BJ (cell line): ENCODE results near the gene SYNE1. TPM values are rescaled to one million over a fixed set of nuclear protein-coding genes. Genes with fewer than 3 reads are reported as not detected.

Experiments used
- CTCF ChIA-PET: fragments of 350-600 bp; formaldehyde crosslinking; extraction: SDS; loops from one replicate; lab custom pipeline; 2021; ENCODE audit warnings: antibody characterized with exemption, inconsistent platforms; lab: Yijun Ruan, JAX
- POLR2A ChIA-PET: fragments of 300-600 bp; sonication (Branson Sonifier 250); formaldehyde crosslinking; extraction: SDS; loops from one replicate; lab custom pipeline; 2021; ENCODE audit warnings: antibody characterized with exemption; lab: Charles Lee
- DNase-seq: peaks from one replicate; pipeline ENCODE4 v3.0.0-alpha.2; 2011; ENCODE audit warnings: low read depth
- H3K27me3 ChIP-seq: 2 replicates; pipeline ENCODE4 v1.6.0; 2011; ENCODE audit warnings: low read length; ENCODE audit not compliant: control insufficient read depth, insufficient read depth
- H3K36me3 ChIP-seq: 2 replicates; pipeline ENCODE4 v1.5.1; 2011; ENCODE audit warnings: low read length; ENCODE audit not compliant: control insufficient read depth, insufficient read depth
- H3K4me3 ChIP-seq: 2 replicates; pipeline ENCODE4 v1.5.1; 2011; ENCODE audit warnings: low read depth, mild to moderate bottlenecking, control low read depth, low read length
- CTCF ChIP-seq: IDR thresholded peaks from 2 replicates; pipeline ENCODE4 v1.5.1; 2011; ENCODE audit warnings: low read depth, mild to moderate bottlenecking, control low read depth, inconsistent platforms, low read length, moderate library complexity; ENCODE audit not compliant: insufficient read depth
- polyA plus RNA-seq: library from polyadenylated mRNA; depleted of rRNA; stranded (reverse); fragments of >200 nt; gene quantifications from 2 replicates; pipeline ENCODE4 v1.2.3, GENCODE V29; 2011

Gene SYNE1
- polyA plus RNA-seq, 1 experiment, result 44.2 TPM

GRCh38 chr6:152296648-152297376 lies 340.4 kb downstream of the SYNE1 start:
- H3K27me3 ChIP-seq, result no peaks in the 10 kb centered on the region
- DNase-seq, result no peak
- POLR2A ChIA-PET, result no interaction called here
- no peak overlapping the region for H3K4me3 ChIP-seq
- CTCF ChIA-PET, result interaction anchor here (0.5 to 1.0 kb wide), 2 partner anchors 20 to 69 kb away, joined by 3 read pairs; no protein-coding TSS in a partner anchor
- TF ChIP-seq CTCF, result no peak
- H3K36me3 ChIP-seq, result peaks cover 8% of the 10 kb centered on the region

- no peaks in the 10 kb centered on the region for H3K27me3 ChIP-seq
- POLR2A ChIA-PET, result no interaction called here
- peaks cover 10% of the 10 kb centered on the region for H3K36me3 ChIP-seq
- no peak overlapping the region for H3K4me3 ChIP-seq
- TF ChIP-seq CTCF, result no peak
- CTCF ChIA-PET, result no interaction called here
- no peak for DNase-seq
Measured at GRCh38 chr6:152295920-152296319, 341.2 kb downstream of the SYNE1 start.

- ChIA-PET CTCF (interaction anchor here (0.6 kb wide), 1 partner anchor 1953 kb away, joined by 3 read pairs; no protein-coding TSS in a partner anchor), POLR2A (no interaction called here)
- Histone ChIP-seq H3K4me3 (no peak overlapping the region), H3K36me3 (peaks cover 10% of the 10 kb centered on the region), H3K27me3 (no peaks in the 10 kb centered on the region)
- no peak for DNase-seq
- no peak for TF ChIP-seq CTCF
Measured at GRCh38 chr6:152295346-152295745, 341.8 kb downstream of the SYNE1 start.

GRCh38 chr6:152293404-152293803 lies 343.8 kb downstream of the SYNE1 start:
- ChIA-PET POLR2A (no interaction called here), CTCF (no interaction called here)
- Histone ChIP-seq H3K36me3 (peaks cover 13% of the 10 kb centered on the region), H3K4me3 (no peak overlapping the region), H3K27me3 (no peaks in the 10 kb centered on the region)
- TF ChIP-seq CTCF, result no peak
- DNase-seq, result no peak

- H3K27me3 ChIP-seq, result no peaks in the 10 kb centered on the region
- ChIA-PET POLR2A (no interaction called here), CTCF (interaction anchor here (2.5 kb wide), 1 partner anchor 9 kb away, joined by 8 read pairs; no protein-coding TSS in a partner anchor)
- TF ChIP-seq CTCF, result no peak
- H3K36me3 ChIP-seq, result peaks cover 14% of the 10 kb centered on the region
- no peak overlapping the region for H3K4me3 ChIP-seq
- DNase-seq, result no peak
Measured at GRCh38 chr6:152292555-152292954, 344.6 kb downstream of the SYNE1 start.
